ENCODE measurements around the gene PMM2. TPM values are rescaled to one million over a fixed set of nuclear protein-coding genes. Genes with fewer than 3 reads are reported as not detected.

Gene PMM2
- total and polyA plus RNA-seq, 2 experiments from 2014 or later: 38.2 to 60.4 TPM

GRCh38 chr16:8767176-8767575 lies 30.5 kb upstream of the PMM2 start:
- Mint-ChIP-seq H3K36me3 (ENCODE audit: low read depth) (no peaks in the 10 kb centered on the region), H3K27me3 (ENCODE audit: insufficient read depth, low read depth, poor library complexity) (peaks cover 11% of the 10 kb centered on the region), H3K27ac (no peak overlapping the region), H3K9me3 (no peaks in the 10 kb centered on the region), H3K4me3 (no peak overlapping the region), H3K4me1 (peaks cover 16% of the 10 kb centered on the region)
- Histone ChIP-seq H3K36me3 (ENCODE audit: insufficient read depth) (no peaks in the 10 kb centered on the region), H3F3A (replicated peaks; ENCODE audit: low read depth) (peaks cover 8% of the 10 kb centered on the region; the same call in 1 of the 2 replicates), H4K20me1 (replicated peaks; ENCODE audit: insufficient read depth) (no peaks in the 10 kb centered on the region), H2AFZ (no peak overlapping the region), H3K27me3 (ENCODE audit: insufficient read depth) (no peaks in the 10 kb centered on the region), H3K4me2 (no peak overlapping the region), H3K4me3 (no peak overlapping the region), H3K4me1 (ENCODE audit: insufficient read depth) (peaks cover 17% of the 10 kb centered on the region), H3K9me2 (ENCODE audit: insufficient read depth) (no peaks in the 10 kb centered on the region), H3K79me2 (replicated peaks; ENCODE audit: insufficient read depth) (no peaks in the 10 kb centered on the region), H3K27ac (ENCODE audit: low read depth) (no peak overlapping the region)
- TF ChIP-seq REST (IDR thresholded peaks at IDR 0.05; ENCODE audit: unreplicated experiment) (no peak), EZH2 (IDR thresholded peaks at IDR 0.05; ENCODE audit: low read depth, unreplicated experiment) (no peak), ZNF331 (CRISPR knock-in tag; IDR thresholded peaks at IDR 0.05; ENCODE audit: low read depth) (no peak), ZNF114 (CRISPR knock-in tag; IDR thresholded peaks at IDR 0.05) (no peak), JUNB (IDR thresholded peaks at IDR 0.05; ENCODE audit: unreplicated experiment) (no peak), CREB1 (CRISPR knock-in tag; IDR thresholded peaks at IDR 0.05; ENCODE audit: low read depth) (no peak), CTCF (conservative IDR thresholded peaks at IDR 0.05; ENCODE audit: low read depth in 2 of 2) (no peak), NANOG (IDR thresholded peaks at IDR 0.05; ENCODE audit: borderline replicate concordance) (no peak), POLR2AphosphoS5 (IDR thresholded peaks at IDR 0.05; ENCODE audit: low read depth) (no peak), ETS1 (IDR thresholded peaks at IDR 0.05) (no peak), EZH2phosphoT487 (IDR thresholded peaks at IDR 0.05; ENCODE audit: unreplicated experiment) (no peak), ZNF462 (CRISPR knock-in tag; IDR thresholded peaks at IDR 0.05) (no peak), STAT1 (IDR thresholded peaks at IDR 0.05; ENCODE audit: unreplicated experiment) (no peak)
- DNase-seq (ENCODE audit: low spot score): no peak
- no peak for ATAC-seq
